Stimulated activated CD8-positive, alpha-beta memory T cell treated with anti-CD3 and anti-CD28 coated beads, Interleukin-4, amount 100 ng/mL, for 4 hours (primary cell): ENCODE measurements around the gene HOXA10.

Experiments used
- DNase-seq, 2 donors: peaks; one replicate each; pipeline ENCODE4 v3.0.0-alpha.2; 2020; ENCODE audit warnings: low read depth in 2 of 2, low spot score in 1 of 2

HOXA10 gene

GRCh38 chr7:27191833-27192545 is 17.9 kb upstream of the HOXA10 start:
- no peak for DNase-seq

- DNase-seq, result no peak
Measured at GRCh38 chr7:27191161-27191731, 17.1 kb upstream of the HOXA10 start.

- no peak for DNase-seq
Measured at GRCh38 chr7:27189997-27190748, 16.1 kb upstream of the HOXA10 start.

GRCh38 chr7:27189295-27189996 is 15.3 kb upstream of the HOXA10 start:
- no peak for DNase-seq

- DNase-seq, result no peak
Measured at GRCh38 chr7:27188386-27189294, 14.5 kb upstream of the HOXA10 start.

GRCh38 chr7:27187475-27188385 is 13.6 kb upstream of the HOXA10 start:
- DNase-seq, result no peak

GRCh38 chr7:27186668-27187474 is 12.8 kb upstream of the HOXA10 start:
- no peak for DNase-seq

- DNase-seq, result no peak
Measured at GRCh38 chr7:27185854-27186667, 11.9 kb upstream of the HOXA10 start.

GRCh38 chr7:27185013-27185853 is 11.1 kb upstream of the HOXA10 start, which contains the start of gene HOXA11:
TSS of gene HOXA11 (minus strand) at chr7:27185232. CDS start at chr7:27185144, 88 bp downstream.
- DNase-seq, result no peak

- no peak for DNase-seq
Measured at GRCh38 chr7:27184337-27185012, 10.4 kb upstream of the HOXA10 start.

GRCh38 chr7:27183682-27184336 is 9.7 kb upstream of the HOXA10 start:
- no peak for DNase-seq

GRCh38 chr7:27182861-27183681 is 9.0 kb upstream of the HOXA10 start:
- DNase-seq, result no peak

- no peak for DNase-seq
Measured at GRCh38 chr7:27182285-27182841, 8.2 kb upstream of the HOXA10 start.

GRCh38 chr7:27181795-27182275 is 7.7 kb upstream of the HOXA10 start:
- DNase-seq, result no peak
